Natural killer cell (primary cell): Measurements from ENCODE around the gene FILIP1L. TPM values are rescaled to one million over a fixed set of nuclear protein-coding genes. Genes with fewer than 3 reads are reported as not detected.

Experiments used
- ATAC-seq, 3 donors: fragments of 150-1000 bp in 2 of 3; fragments of 200-7000 bp in 1 of 3; cut with Tn5 transposase; 1 replicate in 1 of 3; 2 replicates in 2 of 3; pipeline ENCODE4 v1.10.0; 2021; ENCODE audit warnings: mild to moderate bottlenecking in 2 of 3, moderate library complexity in 2 of 3
- DNase-seq, 2 donors: peaks; one replicate each; pipeline versions ENCODE4 v3.0.0 to v3.0.0-alpha.2; 2013 to 2021; ENCODE audit warnings: mixed read lengths in 1 of 2
- H3K27ac ChIP-seq: one replicate; pipeline ENCODE4 v1.5.1; 2013; ENCODE audit warnings: mild to moderate bottlenecking, low read length
- H3K27me3 ChIP-seq: one replicate; pipeline ENCODE4 v1.6.1; 2013; ENCODE audit warnings: low read length; ENCODE audit not compliant: control insufficient read depth, insufficient read depth
- H3K36me3 ChIP-seq: one replicate; pipeline ENCODE4 v1.6.1; 2013; ENCODE audit warnings: low read length; ENCODE audit not compliant: control insufficient read depth, insufficient read depth
- H3K4me1 ChIP-seq: one replicate; pipeline ENCODE4 v1.6.1; 2013; ENCODE audit warnings: low read length; ENCODE audit not compliant: control insufficient read depth, insufficient read depth
- H3K4me3 ChIP-seq: one replicate; pipeline ENCODE4 v1.5.1; 2013; ENCODE audit warnings: low read length
- H3K9me3 ChIP-seq: one replicate; pipeline ENCODE4 v1.6.1; 2013; ENCODE audit warnings: low read length; ENCODE audit not compliant: control insufficient read depth, insufficient read depth
- H3K27ac Mint-ChIP-seq, 2 donors: one replicate each; pipeline ENCODE4 v1.8.0; 2022; ENCODE audit warnings: mild to moderate bottlenecking in 2 of 2, mixed read lengths in 2 of 2, moderate library complexity in 1 of 2
- H3K27me3 Mint-ChIP-seq, 2 donors: one replicate each; pipeline ENCODE4 v1.8.0; 2022; ENCODE audit warnings: low read depth in 2 of 2, mixed read lengths in 2 of 2
- H3K36me3 Mint-ChIP-seq: one replicate; pipeline ENCODE4 v1.8.0; 2022; ENCODE audit warnings: mixed read lengths
- H3K4me1 Mint-ChIP-seq, 2 donors: one replicate each; pipeline ENCODE4 v1.8.0; 2022; ENCODE audit warnings: mixed read lengths in 2 of 2
- H3K4me3 Mint-ChIP-seq: one replicate; pipeline ENCODE4 v1.8.0; 2022; ENCODE audit warnings: mild to moderate bottlenecking, moderate library complexity, mixed read lengths
- H3K9me3 Mint-ChIP-seq, 2 donors: one replicate each; pipeline ENCODE4 v1.8.0; 2022; ENCODE audit warnings: mixed read lengths in 2 of 2
- WGBS: methylation state at CpG from one replicate; pipeline ENCODE4 v1.1.7; 2013; ENCODE audit warnings: missing lambda C conversion rate; ENCODE audit not compliant: insufficient coverage; 5-methylcytosine and 5-hydroxymethylcytosine counted together
- intact Hi-C: fragments of 100-400 bp; cut with micrococcal nuclease; formaldehyde crosslinking; loops from one replicate; pipeline ENCODE4 v1.14.2; 2022
- total RNA-seq, 4 donors: library from RNA; stranded (reverse); fragments of 120-200 nt in 1 of 4; gene quantifications; one replicate each; pipeline versions ENCODE4 v1.2.3 to v1.2.4, GENCODE V29; 2013 to 2022
- TF ChIP-seq, protein P1 (sequence below): fragments of 200-600 bp; IDR thresholded peaks from one replicate; pipeline ENCODE4 v1.8.0; 2022; ENCODE audit warnings: antibody characterized with exemption

The FILIP1L gene
- total RNA-seq, 3 donors from 2014 or later (not counting 1 experiment from before 2014, with no cell fraction given): 0.12 TPM; not detected in 2

DNA sequence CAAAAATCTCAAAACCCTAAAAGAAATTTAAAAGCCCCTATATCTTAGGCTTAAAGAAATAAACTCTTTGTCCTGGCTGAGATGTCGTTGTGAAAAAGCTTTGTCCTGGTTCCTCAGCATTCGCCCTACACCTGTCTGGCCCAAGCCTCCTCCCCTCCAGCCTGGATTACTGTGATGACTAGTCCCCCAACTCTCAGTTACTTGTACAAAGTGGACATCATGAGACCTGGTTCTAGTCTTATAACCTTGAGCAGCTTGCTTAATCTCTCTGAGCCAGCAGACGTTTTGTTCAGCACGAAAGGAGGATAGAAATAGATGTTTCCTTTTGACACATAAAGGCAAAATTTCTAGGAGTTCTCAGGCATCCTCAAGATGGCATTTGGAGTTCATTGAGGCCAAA, 51.6 kb downstream of the FILIP1L start:
- Mint-ChIP-seq H3K27me3 (no peaks in the 10 kb centered on the region), H3K27ac (no peak overlapping the region), H3K9me3 (no peaks in the 10 kb centered on the region), H3K4me3 (no peak overlapping the region), H3K4me1 (peaks cover 28 to 35% of the 10 kb centered on the region in 2 donors), H3K36me3 (no peaks in the 10 kb centered on the region)
- WGBS: 93% methylated on average over 4 of the region's 4 CpGs
- intact Hi-C loops: no loop called here
- Histone ChIP-seq H3K9me3 (no peaks in the 10 kb centered on the region), H3K4me1 (peaks cover 12% of the 10 kb centered on the region), H3K36me3 (no peaks in the 10 kb centered on the region), H3K4me3 (no peak overlapping the region), H3K27ac (no peak overlapping the region), H3K27me3 (no peaks in the 10 kb centered on the region)
- ATAC-seq (no peak), DNase-seq (no peak)
- TF ChIP-seq, protein P1, sequence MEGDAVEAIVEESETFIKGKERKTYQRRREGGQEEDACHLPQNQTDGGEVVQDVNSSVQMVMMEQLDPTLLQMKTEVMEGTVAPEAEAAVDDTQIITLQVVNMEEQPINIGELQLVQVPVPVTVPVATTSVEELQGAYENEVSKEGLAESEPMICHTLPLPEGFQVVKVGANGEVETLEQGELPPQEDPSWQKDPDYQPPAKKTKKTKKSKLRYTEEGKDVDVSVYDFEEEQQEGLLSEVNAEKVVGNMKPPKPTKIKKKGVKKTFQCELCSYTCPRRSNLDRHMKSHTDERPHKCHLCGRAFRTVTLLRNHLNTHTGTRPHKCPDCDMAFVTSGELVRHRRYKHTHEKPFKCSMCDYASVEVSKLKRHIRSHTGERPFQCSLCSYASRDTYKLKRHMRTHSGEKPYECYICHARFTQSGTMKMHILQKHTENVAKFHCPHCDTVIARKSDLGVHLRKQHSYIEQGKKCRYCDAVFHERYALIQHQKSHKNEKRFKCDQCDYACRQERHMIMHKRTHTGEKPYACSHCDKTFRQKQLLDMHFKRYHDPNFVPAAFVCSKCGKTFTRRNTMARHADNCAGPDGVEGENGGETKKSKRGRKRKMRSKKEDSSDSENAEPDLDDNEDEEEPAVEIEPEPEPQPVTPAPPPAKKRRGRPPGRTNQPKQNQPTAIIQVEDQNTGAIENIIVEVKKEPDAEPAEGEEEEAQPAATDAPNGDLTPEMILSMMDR: no peak

DNA sequence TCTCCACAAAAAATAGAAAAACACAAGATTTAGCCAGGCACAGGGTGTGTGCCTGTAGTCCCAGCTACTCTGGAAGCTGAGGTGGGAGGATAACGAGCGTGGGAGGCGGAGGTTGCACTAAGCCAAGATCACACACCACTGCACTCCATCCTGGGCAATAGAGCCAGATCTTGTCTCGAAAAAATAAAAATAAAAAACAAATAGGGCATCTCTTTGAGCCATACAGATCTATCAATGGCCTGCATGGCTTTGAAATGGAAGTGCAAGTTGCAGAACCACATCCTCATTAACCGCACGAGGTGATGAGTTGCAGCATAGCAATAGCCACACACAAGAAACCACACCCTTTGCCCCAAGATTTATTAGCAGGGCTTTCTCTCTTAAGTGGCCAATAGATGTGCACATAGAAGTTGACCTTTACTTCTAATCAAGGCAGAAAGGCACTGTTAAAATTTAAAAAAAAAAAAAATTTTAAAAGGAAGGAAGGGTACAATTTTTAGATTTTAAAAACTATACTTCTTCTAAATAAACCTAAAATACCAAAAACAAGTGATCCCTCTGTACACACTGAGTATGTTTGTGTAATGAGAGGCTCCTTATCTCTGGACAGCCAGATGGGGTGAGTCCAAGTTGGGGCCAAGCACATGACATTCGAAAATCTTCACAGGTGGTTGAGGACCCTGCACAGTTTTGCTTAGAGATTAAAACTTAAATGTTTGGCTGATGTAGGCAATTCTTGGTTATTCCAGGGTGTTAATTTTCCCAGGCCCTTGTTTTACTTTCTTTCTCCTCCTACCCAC, 53.4 kb downstream of the FILIP1L start:
- Mint-ChIP-seq H3K9me3 (no peaks in the 10 kb centered on the region), H3K4me1 (peaks cover 28 to 35% of the 10 kb centered on the region in 2 donors), H3K36me3 (no peaks in the 10 kb centered on the region), H3K27ac (peak overlapping the region in 1 of 2 donors; percentile 69), H3K4me3 (peak overlapping the region; percentile 62), H3K27me3 (no peaks in the 10 kb centered on the region)
- no peak overlapping the region for H3K4me3 ChIP-seq
- ATAC-seq (peak; percentile 81 to 96 (median 85)), DNase-seq (peak in 1 of 2 donors; percentile 19)
- TF ChIP-seq, protein P1: no peak
- no peaks in the 10 kb centered on the region for H3K36me3 ChIP-seq
- WGBS: 44% methylated on average over 7 of the region's 7 CpGs
- no peak overlapping the region for H3K27ac ChIP-seq
- H3K4me1 ChIP-seq: peaks cover 12% of the 10 kb centered on the region
- intact Hi-C loops: no loop called here
- H3K9me3 ChIP-seq: no peaks in the 10 kb centered on the region
- H3K27me3 ChIP-seq: no peaks in the 10 kb centered on the region

DNA sequence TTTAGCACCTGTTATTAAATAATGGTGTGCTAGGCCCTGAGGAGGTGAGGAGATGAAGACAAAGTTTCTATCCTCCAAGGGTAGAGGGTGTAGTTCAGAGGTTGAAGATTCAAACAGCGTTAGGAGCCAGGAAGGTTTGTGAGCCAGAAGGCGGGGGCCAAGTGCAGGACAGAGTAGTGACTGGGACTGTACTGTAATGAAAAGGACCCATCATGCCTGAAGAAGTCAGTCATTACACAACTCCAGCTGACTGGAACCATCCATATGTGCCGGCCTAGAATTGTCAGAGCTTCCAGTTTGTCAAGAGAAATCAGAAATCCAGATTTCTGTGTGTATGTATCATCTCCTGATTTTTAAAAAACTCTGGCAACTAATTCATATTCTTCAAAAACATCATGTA, 54.8 kb downstream of the FILIP1L start:
- DNase-seq (no peak), ATAC-seq (no peak)
- Histone ChIP-seq H3K4me3 (no peak overlapping the region), H3K27ac (no peak overlapping the region), H3K9me3 (no peaks in the 10 kb centered on the region), H3K4me1 (peaks cover 12% of the 10 kb centered on the region), H3K27me3 (no peaks in the 10 kb centered on the region), H3K36me3 (no peaks in the 10 kb centered on the region)
- TF ChIP-seq, protein P1: no peak
- no peak overlapping the region for H3K4me3 Mint-ChIP-seq
- H3K9me3 Mint-ChIP-seq: no peaks in the 10 kb centered on the region
- no peaks in the 10 kb centered on the region for H3K27me3 Mint-ChIP-seq
- H3K4me1 Mint-ChIP-seq: peaks cover 28 to 35% of the 10 kb centered on the region in 2 donors
- H3K36me3 Mint-ChIP-seq: no peaks in the 10 kb centered on the region
- no peak overlapping the region for H3K27ac Mint-ChIP-seq
- 97% methylated on average over 3 of the region's 3 CpGs for WGBS
- intact Hi-C loops: no loop called here
